ENCODE measurements around the gene GRIA3.
"Not testable (repeated sequence)": the region's sequence is repeated elsewhere in the genome, so short reads cannot be mapped to it uniquely, and the experiment has no call there.

Gene GRIA3

GRCh38 chrX:123468481-123468880 is 284.4 kb downstream of the GRIA3 start:
- DNase-seq (ENCODE audit: low spot score), result no peak

DNA sequence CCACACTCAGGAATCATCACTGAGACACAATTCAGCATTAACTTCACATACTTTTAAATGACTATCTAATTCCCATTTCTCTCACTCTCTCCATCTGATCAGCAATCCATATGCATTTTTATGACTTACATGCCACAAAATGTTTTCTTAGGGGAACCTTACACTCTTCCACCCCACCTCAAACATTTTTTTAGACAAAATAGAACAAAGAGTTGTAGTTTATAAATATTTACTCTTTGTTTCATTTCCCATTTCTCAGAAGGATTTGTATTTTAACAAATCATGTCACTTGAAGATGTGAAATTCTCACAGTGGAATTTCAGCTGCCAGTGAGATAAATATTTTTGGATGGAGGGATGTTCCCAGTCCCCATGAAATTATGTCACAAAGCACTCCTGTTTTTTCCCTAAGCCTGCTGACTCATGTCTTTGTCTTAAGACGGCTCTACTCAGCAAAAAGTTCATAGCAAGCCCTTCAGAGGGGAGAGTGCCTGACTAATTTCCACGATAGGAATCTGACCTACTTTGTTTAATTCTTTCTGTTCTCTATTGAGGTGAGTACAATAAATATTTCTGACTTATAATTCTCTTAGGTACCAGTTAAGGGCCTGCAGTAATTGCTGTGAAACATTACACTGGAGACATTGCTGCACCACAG is 291.1 kb downstream of the GRIA3 start:
- DNase-seq (ENCODE audit: low spot score), result no peak

DNA sequence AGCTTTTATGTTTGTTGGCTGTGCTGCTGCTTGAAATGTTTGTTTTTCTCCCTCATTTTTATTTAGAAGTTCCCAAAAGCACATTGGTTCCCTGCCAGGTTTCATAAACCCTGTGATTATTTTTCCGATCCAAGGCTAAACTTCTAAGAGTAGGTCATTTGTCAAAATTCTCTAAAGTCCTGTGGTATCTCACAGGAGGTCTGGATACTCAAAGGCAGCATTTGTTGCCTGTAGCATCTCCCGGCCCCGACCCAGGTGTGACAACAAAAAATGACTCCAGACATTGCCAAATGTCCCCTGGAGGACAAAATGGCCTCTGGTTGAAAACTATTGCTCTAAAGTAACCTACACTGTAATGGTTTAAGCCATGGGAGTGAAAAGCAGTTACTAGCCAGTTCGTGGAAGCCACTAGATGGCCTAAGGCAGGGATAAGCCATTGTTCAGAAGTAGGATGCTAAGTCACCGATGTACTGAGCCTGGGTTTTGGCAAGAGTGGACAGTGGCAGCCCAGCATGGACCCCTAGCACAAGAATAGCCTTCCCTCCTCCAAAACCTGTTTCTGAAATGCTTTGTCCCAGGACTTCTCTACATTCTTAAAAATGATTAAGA is 292.6 kb downstream of the GRIA3 start:
- no peak for DNase-seq (ENCODE audit: low spot score)

DNA sequence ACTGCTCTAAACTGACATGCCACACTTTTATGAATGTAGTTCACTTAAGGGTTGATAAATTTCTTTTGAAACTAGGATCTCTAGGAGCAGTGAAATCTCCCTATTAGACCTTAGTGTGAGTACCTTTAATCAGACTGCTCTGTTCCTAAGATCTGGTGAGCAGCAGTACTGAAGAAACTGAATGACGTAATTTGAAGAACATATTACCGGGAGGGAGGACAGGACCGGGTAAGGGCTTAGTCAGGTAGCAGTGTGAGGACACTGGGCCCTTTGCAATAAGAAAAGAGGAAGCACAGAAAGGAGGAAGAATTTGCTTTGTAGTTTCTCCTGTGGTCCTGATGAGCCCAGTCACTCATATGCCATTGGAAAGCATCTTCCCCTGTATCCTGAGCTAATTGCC is 293.6 kb downstream of the GRIA3 start:
- no peak for DNase-seq (ENCODE audit: low spot score)

GRCh38 chrX:123481913-123482851 is 298.1 kb downstream of the GRIA3 start:
- no peak for DNase-seq (ENCODE audit: low spot score)

GRCh38 chrX:123486297-123486696 is 302.2 kb downstream of the GRIA3 start:
- DNase-seq (ENCODE audit: low spot score), result no peak

DNA sequence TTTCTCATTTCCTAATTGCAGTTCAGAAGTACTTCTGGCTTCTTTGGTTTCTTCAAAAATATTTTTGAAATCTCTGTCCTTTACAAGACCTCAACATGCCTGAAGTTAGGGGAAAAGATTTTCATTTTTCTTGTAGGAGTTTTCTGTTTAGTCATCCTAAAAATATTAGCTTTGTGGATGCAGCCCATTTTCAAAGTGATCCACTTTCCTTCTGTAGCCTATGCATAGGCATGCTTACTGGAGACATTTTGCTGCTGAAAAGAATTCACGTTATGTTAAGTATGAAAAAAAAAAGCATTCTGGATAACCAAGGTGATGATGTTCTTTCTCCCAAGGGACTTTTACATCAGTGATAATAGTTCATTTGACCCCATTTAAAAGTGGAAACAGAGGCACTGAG is 303.2 kb downstream of the GRIA3 start:
- no peak for DNase-seq (ENCODE audit: low spot score)

DNA sequence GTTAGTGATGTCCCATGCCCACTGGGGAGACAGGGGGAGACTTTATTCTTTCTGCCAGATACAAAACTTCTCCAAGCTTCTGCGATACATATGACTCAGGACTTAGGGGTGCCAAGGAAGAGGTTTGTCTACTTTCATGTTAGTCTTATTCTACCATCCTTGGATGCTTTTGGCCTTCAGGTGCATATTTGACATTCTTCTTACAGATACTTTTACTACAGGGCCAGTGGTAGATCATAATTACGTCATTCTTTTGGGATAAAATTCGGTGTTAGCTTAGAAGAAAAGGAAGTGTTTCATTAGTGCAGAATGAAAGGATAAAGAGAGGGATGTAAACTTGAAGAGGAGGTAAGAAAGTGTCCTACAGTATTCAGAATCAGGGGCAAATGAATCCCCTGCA is 303.6 kb downstream of the GRIA3 start:
- no peak for DNase-seq (ENCODE audit: low spot score)

GRCh38 chrX:123489011-123489410 is 304.9 kb downstream of the GRIA3 start:
- no peak for DNase-seq (ENCODE audit: low spot score)

DNA sequence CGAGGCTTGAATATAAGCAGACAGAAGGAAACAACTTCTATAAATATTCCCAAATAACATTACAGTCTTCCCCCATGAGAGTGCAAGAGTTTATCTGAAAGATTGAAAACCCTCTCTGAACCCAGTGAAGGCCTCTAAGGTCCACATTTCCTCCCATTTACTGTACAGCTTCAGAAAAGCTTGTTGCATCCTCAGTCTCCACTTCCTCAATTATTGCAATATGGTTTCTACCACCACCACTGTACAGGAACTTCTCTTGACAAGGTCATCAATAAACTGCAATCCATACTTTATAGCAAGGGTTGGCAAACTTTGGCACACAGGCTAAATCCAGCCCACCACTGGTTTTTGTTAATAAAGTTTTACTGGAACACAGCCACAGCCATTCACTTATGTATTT is 309.8 kb downstream of the GRIA3 start:
- DNase-seq (ENCODE audit: low spot score), result no peak

- no peak for DNase-seq (ENCODE audit: low spot score)
Measured at GRCh38 chrX:123499787-123500186, 315.7 kb downstream of the GRIA3 start.

DNA sequence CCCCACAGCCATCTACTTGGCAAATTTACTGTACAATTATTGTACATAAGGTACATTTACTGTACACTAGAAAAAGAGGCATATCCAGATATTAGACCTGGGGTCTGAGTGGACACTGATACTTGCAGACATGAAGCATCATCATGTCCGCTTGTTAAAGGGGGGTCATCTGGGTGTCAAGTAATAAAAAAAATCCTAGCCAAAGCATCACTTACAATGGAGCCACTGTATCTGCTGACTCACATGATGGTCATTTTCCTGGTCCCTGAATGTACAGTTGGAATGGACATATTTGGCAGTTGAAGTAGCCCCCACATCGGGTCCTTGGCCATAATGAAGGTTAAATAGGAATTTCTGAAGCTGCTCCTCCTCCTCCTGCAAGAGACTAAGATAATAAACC is 320.0 kb downstream of the GRIA3 start:
- no peak for DNase-seq (ENCODE audit: low spot score)

GRCh38 chrX:123504630-123505270 is 320.7 kb downstream of the GRIA3 start:
- DNase-seq (ENCODE audit: low spot score), result no peak

DNA sequence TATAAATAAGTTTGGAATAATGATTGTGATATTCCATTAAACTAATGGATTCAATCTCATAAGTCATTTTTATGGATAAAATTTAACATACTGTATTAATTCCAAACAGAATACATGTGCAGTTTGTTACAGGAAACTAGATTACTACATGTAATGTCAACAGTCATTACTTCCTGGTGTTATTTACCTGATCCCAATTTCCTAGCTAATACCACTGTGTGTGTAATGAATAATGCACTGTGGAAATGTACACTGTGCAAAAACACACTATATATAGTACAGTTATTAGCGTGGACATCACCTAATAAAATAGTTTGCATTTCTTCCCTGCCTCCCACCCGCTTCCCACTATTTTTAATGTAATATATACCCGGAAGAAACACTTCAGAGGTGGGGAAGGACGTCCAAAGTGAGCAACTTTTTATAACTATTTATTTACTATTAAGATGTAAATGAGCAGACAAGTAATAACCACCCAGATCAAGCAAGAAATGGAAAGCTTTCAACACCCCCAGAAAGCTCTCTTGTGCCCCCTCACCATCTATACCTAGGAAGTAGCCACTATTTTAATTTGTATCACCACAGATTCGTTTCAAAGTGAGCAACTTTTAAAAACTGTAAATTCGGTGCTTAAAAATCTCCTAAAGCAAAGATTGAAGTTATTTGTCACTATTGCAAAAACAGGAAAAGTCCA is 329.7 kb downstream of the GRIA3 start:
- no peak for DNase-seq (ENCODE audit: low spot score)

- DNase-seq (ENCODE audit: low spot score), result not testable (repeated sequence)
Measured at GRCh38 chrX:123514279-123514640, 330.2 kb downstream of the GRIA3 start.

GRCh38 chrX:123518791-123519190 is 334.7 kb downstream of the GRIA3 start:
- no peak for DNase-seq (ENCODE audit: low spot score)

GRCh38 chrX:123525123-123525725 is 341.1 kb downstream of the GRIA3 start:
- no peak for DNase-seq (ENCODE audit: low spot score)

- DNase-seq (ENCODE audit: low spot score), result not testable (repeated sequence)
Measured at GRCh38 chrX:123530726-123531125, 346.6 kb downstream of the GRIA3 start.
